GM12878 (cell line): ENCODE measurements around the gene ANKMY2. TPM values are rescaled to one million over a fixed set of nuclear protein-coding genes. Genes with fewer than 3 reads are reported as not detected.

ENCODE experiments used
- ATAC-seq: fragments of 200-7000 bp; cut with Tn5 transposase; 3 replicates; pipeline ENCODE4 v1.9.1; 2020; ENCODE audit warnings: mild to moderate bottlenecking, moderate library complexity
- BruUV-seq: library from RNA; stranded (reverse); fragments of 400-500 nt; replicated peaks from 2 replicates; lab custom pipeline; 2021; lab: Mats Ljungman, UMichigan
- CTCF ChIA-PET: fragments of 300-600 bp; sonication (Branson Sonifier 250); formaldehyde crosslinking; extraction: SDS; loops from one replicate; lab custom pipeline; 2021; ENCODE audit warnings: inconsistent platforms; lab: Yijun Ruan, JAX
- POLR2A ChIA-PET: fragments of 350-600 bp; formaldehyde crosslinking; extraction: SDS; loops from one replicate; lab custom pipeline; 2021; ENCODE audit warnings: inconsistent platforms; lab: Charles Lee
- RAD21 ChIA-PET: fragments of 300-600 bp; sonication (Branson Sonifier 250); formaldehyde crosslinking; loops from one replicate; lab custom pipeline; 2023; ENCODE audit warnings: antibody characterized with exemption; ENCODE audit not compliant: unreplicated experiment; lab: Charles Lee
- SMC1A ChIA-PET: fragments of 300-600 bp; sonication (Branson Sonifier 250); formaldehyde crosslinking; loops from one replicate; lab custom pipeline; 2023; ENCODE audit not compliant: unreplicated experiment, uncharacterized antibody; lab: Charles Lee
- DNase-seq: peaks from one replicate; pipeline ENCODE4 v3.0.0-alpha.2; 2011; ENCODE audit warnings: low read depth, low spot score
- FAIRE-seq: peaks from 3 replicates; lab custom pipeline; 2011; peaks lifted over from hg19 to GRCh38; lab: Jason Lieb, UNC
- H2AFZ ChIP-seq: 2 replicates; pipeline ENCODE4 v1.6.0; 2011; ENCODE audit warnings: low read depth, low read length, control low read depth; ENCODE audit not compliant: control insufficient read depth
- H3K27ac ChIP-seq: 2 replicates; pipeline ENCODE4 v1.5.1; 2011; ENCODE audit warnings: control low read depth; ENCODE audit not compliant: control insufficient read depth, insufficient read depth
- H3K27me3 ChIP-seq, 2 experiments: replicated peaks in 1 of 2; 2 replicates each; pipeline versions ENCODE4 v1.6.0 to v1.6.1; 2011; ENCODE audit warnings: low read length in 1 of 2; ENCODE audit not compliant: control insufficient read depth in 2 of 2, insufficient read depth in 2 of 2
- H3K36me3 ChIP-seq, 2 experiments: 2 replicates each; pipeline ENCODE4 v1.5.1; 2011; ENCODE audit warnings: low read length in 1 of 2; ENCODE audit not compliant: control insufficient read depth in 2 of 2, insufficient read depth in 2 of 2
- H3K4me1 ChIP-seq: 2 replicates; pipeline ENCODE4 v1.6.1; 2011; ENCODE audit warnings: mild to moderate bottlenecking, low read length, moderate library complexity, mixed read lengths; ENCODE audit not compliant: control insufficient read depth, insufficient read depth
- H3K4me2 ChIP-seq: 2 replicates; pipeline ENCODE4 v1.6.0; 2011; ENCODE audit warnings: control low read depth; ENCODE audit not compliant: control insufficient read depth, insufficient read depth
- H3K4me3 ChIP-seq: fragments of 200-600 bp; sonication (generic); 2 replicates; pipeline ENCODE4 v1.5.1; 2016
- H3K79me2 ChIP-seq: 2 replicates; pipeline ENCODE4 v1.6.0; 2011; ENCODE audit warnings: low read length; ENCODE audit not compliant: control insufficient read depth, insufficient read depth
- H3K9ac ChIP-seq: 2 replicates; pipeline ENCODE4 v1.8.0; 2011; ENCODE audit warnings: low read length, control low read depth, mixed read lengths; ENCODE audit not compliant: control insufficient read depth, insufficient read depth
- H3K9me3 ChIP-seq: replicated peaks from 3 replicates; pipeline ENCODE4 v1.5.1; 2011; ENCODE audit warnings: mild to moderate bottlenecking, low read length; ENCODE audit not compliant: control insufficient read depth, insufficient read depth
- H4K20me1 ChIP-seq: 2 replicates; pipeline ENCODE4 v1.6.0; 2011; ENCODE audit not compliant: control insufficient read depth, insufficient read depth
- CBX5 ChIP-seq: sonication (generic); IDR thresholded peaks from 2 replicates; pipeline ENCODE4 v1.6.1; 2016; ENCODE audit warnings: low read depth, moderate library complexity, mild to moderate bottlenecking, inconsistent platforms
- CREB1 ChIP-seq: IDR thresholded peaks from 2 replicates; pipeline ENCODE4 v1.6.1; 2012; ENCODE audit warnings: low read depth, mild to moderate bottlenecking, inconsistent platforms
- EP300 ChIP-seq, 2 experiments: fragments of 150-350 bp in 1 of 2; IDR thresholded peaks; 2 replicates each; pipeline ENCODE4 v1.6.1; 2011 to 2012; ENCODE audit warnings: low read depth in 2 of 2, low read length in 2 of 2, borderline replicate concordance in 1 of 2, improper control_type of control experiment in 1 of 2, inconsistent platforms in 1 of 2; ENCODE audit not compliant: control insufficient read depth in 1 of 2
- GABPA ChIP-seq: IDR thresholded peaks from 2 replicates; pipeline ENCODE4 v1.6.1; 2014; ENCODE audit warnings: antibody characterized with exemption, low read depth, mild to moderate bottlenecking, inconsistent platforms
- GATAD2B ChIP-seq: fragments of 450-650 bp; conservative IDR thresholded peaks from 2 replicates; pipeline ENCODE4 v1.6.1; 2017; ENCODE audit warnings: low read depth, mild to moderate bottlenecking, moderate library complexity
- IKZF2 ChIP-seq, 2 experiments: fragments of 450-650 bp; IDR thresholded peaks; 2 replicates each; pipeline ENCODE4 v1.6.1; 2017; ENCODE audit warnings: mild to moderate bottlenecking in 2 of 2, moderate library complexity in 2 of 2
- IRF4 ChIP-seq: IDR thresholded peaks from 2 replicates; pipeline ENCODE4 v1.6.1; 2011; ENCODE audit warnings: low read depth, low read length
- JUND ChIP-seq: IDR thresholded peaks from 2 replicates; pipeline ENCODE4 v1.6.1; 2012; ENCODE audit warnings: low read depth, mild to moderate bottlenecking, low read length, improper control_type of control experiment, moderate library complexity
- NFYB ChIP-seq: IDR thresholded peaks from 2 replicates; pipeline ENCODE4 v1.6.1; 2011; ENCODE audit warnings: low read depth, mild to moderate bottlenecking, low read length, improper control_type of control experiment, moderate library complexity; ENCODE audit not compliant: insufficient read depth
- NR2F1 ChIP-seq: fragments of 450-650 bp; conservative IDR thresholded peaks from 2 replicates; pipeline ENCODE4 v1.6.1; 2017; ENCODE audit warnings: mild to moderate bottlenecking
- RB1 ChIP-seq: fragments of 450-650 bp; formaldehyde crosslinking; IDR thresholded peaks from 2 replicates; pipeline ENCODE4 v1.6.1; 2017; ENCODE audit warnings: mild to moderate bottlenecking, borderline replicate concordance
- STAT1 ChIP-seq: fragments of 450-650 bp; conservative IDR thresholded peaks from 2 replicates; pipeline ENCODE4 v1.6.1; 2014; ENCODE audit warnings: antibody characterized with exemption, mild to moderate bottlenecking
- SUZ12 ChIP-seq: fragments of 200-600 bp; sonication (generic); IDR thresholded peaks from one replicate; pipeline ENCODE4 v1.6.1; 2018; ENCODE audit warnings: antibody characterized with exemption, mild to moderate bottlenecking; ENCODE audit not compliant: unreplicated experiment
- ZSCAN29 ChIP-seq: fragments of 450-650 bp; IDR thresholded peaks from 2 replicates; pipeline ENCODE4 v1.6.1; 2017; ENCODE audit warnings: mild to moderate bottlenecking, moderate library complexity
- ZZZ3 ChIP-seq: IDR thresholded peaks from 2 replicates; pipeline ENCODE4 v1.6.1; 2011; ENCODE audit warnings: low read depth; ENCODE audit not compliant: control insufficient read depth, insufficient read length
- WGBS: methylation state at CpG from one replicate; pipeline ENCODE4 v1.1.6; 2016; ENCODE audit warnings: low lambda C conversion rate; ENCODE audit not compliant: insufficient replicate concordance, insufficient coverage; ENCODE audit errors: missing lambda C conversion rate; 5-methylcytosine and 5-hydroxymethylcytosine counted together
- in situ Hi-C: fragments of 300-500 bp; cut with MboI; formaldehyde crosslinking; loops from 9 replicates; pipeline ENCODE4 v1.14.3; 2018; ENCODE audit warnings: mixed read lengths
- intact Hi-C: fragments of 100-400 bp; cut with micrococcal nuclease; formaldehyde crosslinking; loops from one replicate; pipeline ENCODE4 v1.14.2; 2022; ENCODE audit not compliant: unreplicated experiment
- polyA plus RNA-seq, 11 experiments: library from polyadenylated mRNA; depleted of rRNA in 4 of 11; unstranded in 6 of 11; stranded (reverse) in 5 of 11; fragments of >200 nt; fragmentation: Nextera tagmentation in 4 of 11; fragmentation: Illumina TruSeq in 1 of 11; extraction: Ambion mirVana in 4 of 11; extraction: Trizol in 1 of 11; gene quantifications; 1 replicate in 1 of 11; 2 replicates in 10 of 11; pipeline versions ENCODE4 v1.2.1 to v1.2.3, GENCODE V29; 2011 to 2016; ENCODE audit warnings: inconsistent platforms in 2 of 11, missing spikeins in 2 of 11, low read depth in 1 of 11
- total RNA-seq, 4 experiments: library from RNA; depleted of rRNA in 3 of 4; stranded (reverse); fragments of >200 nt in 3 of 4; fragmentation: Illumina TruSeq in 1 of 4; extraction: Trizol in 1 of 4; gene quantifications; 2 replicates each; pipeline versions ENCODE4 v1.2.1 to v1.2.3, GENCODE V29; 2013 to 2021
- TF ChIP-seq, protein P1 (sequence below): fragments of 450-650 bp; IDR thresholded peaks from 2 replicates; pipeline ENCODE4 v1.6.1; 2017; ENCODE audit warnings: mild to moderate bottlenecking
- TF ChIP-seq, protein P2 (sequence below): fragments of 450-650 bp; IDR thresholded peaks from 2 replicates; pipeline ENCODE4 v1.6.1; 2018; ENCODE audit warnings: borderline replicate concordance, mild to moderate bottlenecking; ENCODE audit not compliant: partially characterized antibody
- TF ChIP-seq, protein P3 (sequence below): fragments of 450-650 bp; IDR thresholded peaks from 2 replicates; pipeline ENCODE4 v1.6.1; 2017; ENCODE audit warnings: borderline replicate concordance

The ANKMY2 gene
- total and polyA plus RNA-seq, 10 of the 15 experiments (the other 5 are each of a cell fraction or from before 2014, with no cell fraction given), result 0.10 to 0.48 (median 0.29) TPM

DNA sequence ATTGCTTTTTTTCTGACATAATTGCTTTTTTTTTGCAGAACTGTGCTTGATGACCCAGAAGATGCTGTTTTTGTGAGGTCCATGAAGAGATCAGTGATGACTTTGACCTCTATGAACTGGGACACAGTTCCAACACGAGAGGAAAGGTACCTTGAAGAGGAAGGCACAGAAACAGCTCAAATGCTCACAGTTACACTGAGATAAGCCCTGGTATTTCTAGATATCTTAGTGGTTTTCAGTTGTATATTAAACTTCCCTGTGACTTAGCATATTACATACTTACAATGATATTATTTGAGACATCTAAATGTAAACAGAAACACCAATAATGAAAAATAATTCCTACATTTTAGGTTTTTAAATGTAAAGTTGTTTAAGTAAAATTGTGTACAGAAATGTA, 64.3 kb downstream of the ANKMY2 start:
- SMC1A ChIA-PET, result interaction anchor here (1.1 to 2.1 kb wide), 2 partner anchors 13 to 15 kb away, joined by 3 to 4 read pairs; no protein-coding TSS in a partner anchor
- POLR2A ChIA-PET, result no interaction called here

More for the DNA sequence above, 64.3 kb downstream of the ANKMY2 start:
- Histone ChIP-seq H3K9me3 (no peaks in the 10 kb centered on the region), H4K20me1 (no peaks in the 10 kb centered on the region)
- FAIRE-seq (no peak), DNase-seq (no peak)
- WGBS, result 0% methylated on average over 1 of the region's 1 CpG
- TF ChIP-seq NR2F1, result no peak
- TF ChIP-seq, protein P1, sequence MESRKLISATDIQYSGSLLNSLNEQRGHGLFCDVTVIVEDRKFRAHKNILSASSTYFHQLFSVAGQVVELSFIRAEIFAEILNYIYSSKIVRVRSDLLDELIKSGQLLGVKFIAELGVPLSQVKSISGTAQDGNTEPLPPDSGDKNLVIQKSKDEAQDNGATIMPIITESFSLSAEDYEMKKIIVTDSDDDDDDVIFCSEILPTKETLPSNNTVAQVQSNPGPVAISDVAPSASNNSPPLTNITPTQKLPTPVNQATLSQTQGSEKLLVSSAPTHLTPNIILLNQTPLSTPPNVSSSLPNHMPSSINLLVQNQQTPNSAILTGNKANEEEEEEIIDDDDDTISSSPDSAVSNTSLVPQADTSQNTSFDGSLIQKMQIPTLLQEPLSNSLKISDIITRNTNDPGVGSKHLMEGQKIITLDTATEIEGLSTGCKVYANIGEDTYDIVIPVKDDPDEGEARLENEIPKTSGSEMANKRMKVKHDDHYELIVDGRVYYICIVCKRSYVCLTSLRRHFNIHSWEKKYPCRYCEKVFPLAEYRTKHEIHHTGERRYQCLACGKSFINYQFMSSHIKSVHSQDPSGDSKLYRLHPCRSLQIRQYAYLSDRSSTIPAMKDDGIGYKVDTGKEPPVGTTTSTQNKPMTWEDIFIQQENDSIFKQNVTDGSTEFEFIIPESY, result no peak
- TF ChIP-seq IRF4, result no peak
- TF ChIP-seq STAT1, result no peak
- no peak for TF ChIP-seq CBX5
- TF ChIP-seq ZZZ3, result no peak
- no peak for TF ChIP-seq CREB1
- TF ChIP-seq, protein P2, sequence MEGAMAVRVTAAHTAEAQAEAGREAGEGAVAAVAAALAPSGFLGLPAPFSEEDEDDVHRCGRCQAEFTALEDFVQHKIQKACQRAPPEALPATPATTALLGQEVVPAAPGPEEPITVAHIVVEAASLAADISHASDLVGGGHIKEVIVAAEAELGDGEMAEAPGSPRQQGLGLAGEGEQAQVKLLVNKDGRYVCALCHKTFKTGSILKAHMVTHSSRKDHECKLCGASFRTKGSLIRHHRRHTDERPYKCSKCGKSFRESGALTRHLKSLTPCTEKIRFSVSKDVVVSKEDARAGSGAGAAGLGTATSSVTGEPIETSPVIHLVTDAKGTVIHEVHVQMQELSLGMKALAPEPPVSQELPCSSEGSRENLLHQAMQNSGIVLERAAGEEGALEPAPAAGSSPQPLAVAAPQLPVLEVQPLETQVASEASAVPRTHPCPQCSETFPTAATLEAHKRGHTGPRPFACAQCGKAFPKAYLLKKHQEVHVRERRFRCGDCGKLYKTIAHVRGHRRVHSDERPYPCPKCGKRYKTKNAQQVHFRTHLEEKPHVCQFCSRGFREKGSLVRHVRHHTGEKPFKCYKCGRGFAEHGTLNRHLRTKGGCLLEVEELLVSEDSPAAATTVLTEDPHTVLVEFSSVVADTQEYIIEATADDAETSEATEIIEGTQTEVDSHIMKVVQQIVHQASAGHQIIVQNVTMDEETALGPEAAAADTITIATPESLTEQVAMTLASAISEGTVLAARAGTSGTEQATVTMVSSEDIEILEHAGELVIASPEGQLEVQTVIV, result no peak
- no peak for TF ChIP-seq GATAD2B
- no peak for TF ChIP-seq NFYB
- TF ChIP-seq, protein P3, sequence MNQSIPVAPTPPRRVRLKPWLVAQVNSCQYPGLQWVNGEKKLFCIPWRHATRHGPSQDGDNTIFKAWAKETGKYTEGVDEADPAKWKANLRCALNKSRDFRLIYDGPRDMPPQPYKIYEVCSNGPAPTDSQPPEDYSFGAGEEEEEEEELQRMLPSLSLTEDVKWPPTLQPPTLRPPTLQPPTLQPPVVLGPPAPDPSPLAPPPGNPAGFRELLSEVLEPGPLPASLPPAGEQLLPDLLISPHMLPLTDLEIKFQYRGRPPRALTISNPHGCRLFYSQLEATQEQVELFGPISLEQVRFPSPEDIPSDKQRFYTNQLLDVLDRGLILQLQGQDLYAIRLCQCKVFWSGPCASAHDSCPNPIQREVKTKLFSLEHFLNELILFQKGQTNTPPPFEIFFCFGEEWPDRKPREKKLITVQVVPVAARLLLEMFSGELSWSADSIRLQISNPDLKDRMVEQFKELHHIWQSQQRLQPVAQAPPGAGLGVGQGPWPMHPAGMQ, result no peak
- TF ChIP-seq IKZF2 (IDR thresholded peaks at IDR 0.05), result no peak
- TF ChIP-seq JUND, result no peak
- TF ChIP-seq SUZ12, result no peak
- TF ChIP-seq ZSCAN29, result no peak
- no peak for TF ChIP-seq RB1
- no peak for TF ChIP-seq EP300 (IDR thresholded peaks at IDR 0.05; ENCODE audit: borderline replicate concordance in 1 of 2, control insufficient read depth in 1 of 2, low read depth in 2 of 2, low read length in 2 of 2)
- no peak for TF ChIP-seq GABPA
- TF ChIP-seq, all 136 proteins: peak for 0
- RAD21 ChIA-PET, result no interaction called here
- Histone ChIP-seq H3K4me3 (no peak overlapping the region), H3K27ac (no peak overlapping the region), H2AFZ (no peak overlapping the region), H3K36me3 (no peaks in the 10 kb centered on the region), H3K27me3 (0 out of 4 replicates have a peak, but pooled peaks cover 0 to 5% of the 10 kb centered on the region in 2 experiments), H3K9ac (no peak overlapping the region), H3K4me1 (no peaks in the 10 kb centered on the region), H3K4me2 (no peak overlapping the region), H3K79me2 (no peaks in the 10 kb centered on the region)
- CTCF ChIA-PET, result interaction anchor here (2.3 kb wide), 1 partner anchor 17 kb away, joined by 11 read pairs; no protein-coding TSS in a partner anchor
- ATAC-seq, result no peak
- intact Hi-C loops, result no loop called here
- in situ Hi-C loops, result no loop called here
- no TSS peak for BruUV-seq
